GM12891 (cell line): ENCODE data around the gene FGF8.

ENCODE experiments used
- POLR2A ChIP-seq: IDR thresholded peaks from 2 replicates; pipeline ENCODE4 v1.6.1; 2011; ENCODE audit warnings: low read depth, low read length, control low read depth
- POLR2AphosphoS5 ChIP-seq: IDR thresholded peaks from 2 replicates; pipeline ENCODE4 v1.6.1; 2011; ENCODE audit warnings: low read depth, low read length, control low read depth
- POU2F2 ChIP-seq: IDR thresholded peaks from 2 replicates; pipeline ENCODE4 v1.6.1; 2011; ENCODE audit warnings: low read depth, mild to moderate bottlenecking, control low read depth, low read length, moderate library complexity
- SPI1 ChIP-seq: IDR thresholded peaks from 2 replicates; pipeline ENCODE4 v1.6.1; 2011; ENCODE audit warnings: low read depth, low read length, control low read depth
- TAF1 ChIP-seq: IDR thresholded peaks from 2 replicates; pipeline ENCODE4 v1.6.1; 2011; ENCODE audit warnings: low read depth, low read length, control low read depth

- TF ChIP-seq POLR2A, result no peak
- no peak for TF ChIP-seq TAF1
- TF ChIP-seq SPI1, result no peak
- no peak for TF ChIP-seq POLR2AphosphoS5
- TF ChIP-seq POU2F2, result no peak
Observed at GRCh38 chr10:101772017-101772894, 3.7 kb downstream of the FGF8 start.
